ENCODE measurements around the gene CCN5.
"Not testable (repeated sequence)": the region's sequence is repeated elsewhere in the genome, so short reads cannot be mapped to it uniquely, and the experiment has no call there.

Gene CCN5

GRCh38 chr20:44694159-44694558, 21.0 kb upstream of the CCN5 start:
- DNase-seq (ENCODE audit: low read depth, low spot score) = no peak

- DNase-seq (ENCODE audit: low read depth, low spot score) = no peak
Measured at GRCh38 chr20:44695295-44695673, 19.9 kb upstream of the CCN5 start.

GRCh38 chr20:44695674-44696300, 19.4 kb upstream of the CCN5 start:
- no peak for DNase-seq (ENCODE audit: low read depth, low spot score)

GRCh38 chr20:44696315-44696714, 18.9 kb upstream of the CCN5 start:
- no peak for DNase-seq (ENCODE audit: low read depth, low spot score)

GRCh38 chr20:44697041-44697440, 18.1 kb upstream of the CCN5 start:
- not testable (repeated sequence) for DNase-seq (ENCODE audit: low read depth, low spot score)

- no peak for DNase-seq (ENCODE audit: low read depth, low spot score)
Measured at GRCh38 chr20:44698351-44698750, 16.8 kb upstream of the CCN5 start.

- no peak for DNase-seq (ENCODE audit: low read depth, low spot score)
Measured at GRCh38 chr20:44700306-44700705, 14.9 kb upstream of the CCN5 start.

GRCh38 chr20:44701118-44701857, 13.9 kb upstream of the CCN5 start:
- peak; percentile 69 for DNase-seq (ENCODE audit: low read depth, low spot score)

- no peak for DNase-seq (ENCODE audit: low read depth, low spot score)
Measured at GRCh38 chr20:44701858-44702256, 13.3 kb upstream of the CCN5 start.

- DNase-seq (ENCODE audit: low read depth, low spot score) = peak; percentile 91
Measured at GRCh38 chr20:44702776-44703175, 12.4 kb upstream of the CCN5 start.

- DNase-seq (ENCODE audit: low read depth, low spot score) = no peak
Measured at GRCh38 chr20:44703183-44703925, 11.8 kb upstream of the CCN5 start.

GRCh38 chr20:44703956-44704488, 11.1 kb upstream of the CCN5 start:
- DNase-seq (ENCODE audit: low read depth, low spot score) = no peak

- DNase-seq (ENCODE audit: low read depth, low spot score) = peak; percentile 81
Measured at GRCh38 chr20:44704551-44704971, 10.6 kb upstream of the CCN5 start.

GRCh38 chr20:44705364-44706094, 9.6 kb upstream of the CCN5 start:
- DNase-seq (ENCODE audit: low read depth, low spot score) = no peak

GRCh38 chr20:44706301-44707017, 8.7 kb upstream of the CCN5 start:
- no peak for DNase-seq (ENCODE audit: low read depth, low spot score)

GRCh38 chr20:44707018-44707579, 8.1 kb upstream of the CCN5 start:
- no peak for DNase-seq (ENCODE audit: low read depth, low spot score)

- DNase-seq (ENCODE audit: low read depth, low spot score) = no peak
Measured at GRCh38 chr20:44709380-44709779, 5.8 kb upstream of the CCN5 start.

GRCh38 chr20:44709797-44710196, 5.4 kb upstream of the CCN5 start:
- no peak for DNase-seq (ENCODE audit: low read depth, low spot score)

GRCh38 chr20:44711237-44711636, 3.9 kb upstream of the CCN5 start:
- no peak for DNase-seq (ENCODE audit: low read depth, low spot score)

GRCh38 chr20:44714102-44714700, 968 bp upstream of the CCN5 start:
- no peak for DNase-seq (ENCODE audit: low read depth, low spot score)

All from brain pericyte (primary cell).